Measurements from ENCODE around the gene SCAPER. TPM values are rescaled to one million over a fixed set of nuclear protein-coding genes. Genes with fewer than 3 reads are reported as not detected.
"Not testable (repeated sequence)": the region's sequence is repeated elsewhere in the genome, so short reads cannot be mapped to it uniquely, and the experiment has no call there.

Gene SCAPER
- total RNA-seq, 1 donor from 2014 or later, result 42.6 TPM

GRCh38 chr15:76753131-76753530, 152.0 kb downstream of the SCAPER start:
- TF ChIP-seq CTCF (IDR thresholded peaks at IDR 0.05; ENCODE audit: borderline replicate concordance), result no peak
- no peak overlapping the region for H3K4me3 ChIP-seq
- H3K4me1 ChIP-seq, result no peaks in the 10 kb centered on the region
- peaks cover 19% of the 10 kb centered on the region for H3K36me3 ChIP-seq
- intact Hi-C loops (cut with micrococcal nuclease), result no loop called here
- no peak for DNase-seq
- H3K9me3 ChIP-seq (replicated peaks), result no peaks in the 10 kb centered on the region
- no peaks in the 10 kb centered on the region for H3K27me3 ChIP-seq (ENCODE audit: low read depth)
- no peak overlapping the region for H3K27ac ChIP-seq (replicated peaks)

GRCh38 chr15:76752549-76752948, 152.6 kb downstream of the SCAPER start:
- intact Hi-C loops (cut with micrococcal nuclease), result no loop called here
- Histone ChIP-seq H3K9me3 (replicated peaks) (no peaks in the 10 kb centered on the region), H3K4me1 (no peaks in the 10 kb centered on the region), H3K36me3 (peaks cover 20% of the 10 kb centered on the region), H3K27me3 (ENCODE audit: low read depth) (no peaks in the 10 kb centered on the region), H3K27ac (replicated peaks) (no peak overlapping the region), H3K4me3 (no peak overlapping the region)
- no peak for DNase-seq
- TF ChIP-seq CTCF (IDR thresholded peaks at IDR 0.05; ENCODE audit: borderline replicate concordance), result no peak

- no peak for DNase-seq
- Histone ChIP-seq H3K9me3 (replicated peaks) (no peaks in the 10 kb centered on the region), H3K36me3 (peaks cover 40% of the 10 kb centered on the region), H3K27me3 (ENCODE audit: low read depth) (no peaks in the 10 kb centered on the region), H3K27ac (replicated peaks) (no peak overlapping the region), H3K4me3 (no peak overlapping the region), H3K4me1 (peaks cover 5% of the 10 kb centered on the region)
- intact Hi-C loops (cut with micrococcal nuclease), result no loop called here
- TF ChIP-seq CTCF (IDR thresholded peaks at IDR 0.05; ENCODE audit: borderline replicate concordance), result no peak
Measured at GRCh38 chr15:76737573-76737972, 167.6 kb downstream of the SCAPER start.

GRCh38 chr15:76732321-76732720, 172.8 kb downstream of the SCAPER start:
- peaks cover 48% of the 10 kb centered on the region for H3K36me3 ChIP-seq
- DNase-seq; intact Hi-C loops (cut with micrococcal nuclease); H3K27me3 ChIP-seq (ENCODE audit: low read depth); H3K27ac ChIP-seq (replicated peaks); H3K4me3 ChIP-seq; H3K4me1 ChIP-seq; H3K9me3 ChIP-seq (replicated peaks): not testable (repeated sequence)

- H3K27me3 ChIP-seq (ENCODE audit: low read depth), result no peaks in the 10 kb centered on the region
- DNase-seq, result no peak
- peaks cover 4% of the 10 kb centered on the region for H3K9me3 ChIP-seq (replicated peaks)
- intact Hi-C loops (cut with micrococcal nuclease), result no loop called here
- peaks cover 56% of the 10 kb centered on the region for H3K36me3 ChIP-seq
- H3K27ac ChIP-seq (replicated peaks), result no peak overlapping the region
- no peaks in the 10 kb centered on the region for H3K4me1 ChIP-seq
- no peak overlapping the region for H3K4me3 ChIP-seq
- TF ChIP-seq CTCF (IDR thresholded peaks at IDR 0.05; ENCODE audit: borderline replicate concordance), result no peak
Measured at GRCh38 chr15:76730262-76730661, 174.9 kb downstream of the SCAPER start.

- Histone ChIP-seq H3K4me3 (no peak overlapping the region), H3K27ac (replicated peaks) (no peak overlapping the region), H3K27me3 (ENCODE audit: low read depth) (no peaks in the 10 kb centered on the region), H3K36me3 (peaks cover 46% of the 10 kb centered on the region), H3K9me3 (replicated peaks) (peaks cover 38% of the 10 kb centered on the region), H3K4me1 (no peaks in the 10 kb centered on the region)
- TF ChIP-seq CTCF (IDR thresholded peaks at IDR 0.05; ENCODE audit: borderline replicate concordance), result no peak
- no peak for DNase-seq
- intact Hi-C loops (cut with micrococcal nuclease), result no loop called here
Measured at GRCh38 chr15:76718863-76719262, 186.3 kb downstream of the SCAPER start.

Measured in left ventricle myocardium inferior (tissue), 1 donor.